ENCODE results near the gene REEP2.

GRCh38 chr5:138448070-138448469 is 9.2 kb downstream of the REEP2 start:
- TF ChIP-seq ZFX (IDR thresholded peaks at IDR 0.05; ENCODE audit: borderline replicate concordance) = no peak
- TF ChIP-seq CTCF (IDR thresholded peaks at IDR 0.05) = no peak
